ENCODE data around the gene PHIP.

Gene PHIP

GRCh38 chr6:79031821-79032590 is 46.0 kb downstream of the PHIP start:
- H3K27ac ChIP-seq (ENCODE audit: low read depth, low read length, poor library complexity, severe bottlenecking) = no peak overlapping the region
- H4K20me1 ChIP-seq (ENCODE audit: insufficient read depth, low read length) = no peaks in the 10 kb centered on the region
- no peak overlapping the region for H2AFZ ChIP-seq (ENCODE audit: low read length)
- H3K36me3 ChIP-seq (ENCODE audit: insufficient read depth, low read length) = peaks cover 77% of the 10 kb centered on the region; the same call in 1 of the 2 replicates
- H3K4me3 ChIP-seq (ENCODE audit: low read depth, low read length, poor library complexity, severe bottlenecking) = no peak overlapping the region
- H3K9me3 ChIP-seq (ENCODE audit: low read length) = no peaks in the 10 kb centered on the region
- no peaks in the 10 kb centered on the region for H3K4me1 ChIP-seq (ENCODE audit: insufficient read depth, low read length, severe bottlenecking)
- H3K4me2 ChIP-seq (ENCODE audit: low read length) = no peak overlapping the region
- H3K79me2 ChIP-seq (ENCODE audit: insufficient read depth, low read length) = peaks cover 22% of the 10 kb centered on the region
- H3F3A ChIP-seq (ENCODE audit: insufficient read depth, low read length) = no peaks in the 10 kb centered on the region
- H3K9me2 ChIP-seq (ENCODE audit: low read depth, low read length) = no peaks in the 10 kb centered on the region
- TF ChIP-seq EZH2 (IDR thresholded peaks at IDR 0.05; ENCODE audit: borderline replicate concordance, low read length) = no peak
- TF ChIP-seq, protein P1, sequence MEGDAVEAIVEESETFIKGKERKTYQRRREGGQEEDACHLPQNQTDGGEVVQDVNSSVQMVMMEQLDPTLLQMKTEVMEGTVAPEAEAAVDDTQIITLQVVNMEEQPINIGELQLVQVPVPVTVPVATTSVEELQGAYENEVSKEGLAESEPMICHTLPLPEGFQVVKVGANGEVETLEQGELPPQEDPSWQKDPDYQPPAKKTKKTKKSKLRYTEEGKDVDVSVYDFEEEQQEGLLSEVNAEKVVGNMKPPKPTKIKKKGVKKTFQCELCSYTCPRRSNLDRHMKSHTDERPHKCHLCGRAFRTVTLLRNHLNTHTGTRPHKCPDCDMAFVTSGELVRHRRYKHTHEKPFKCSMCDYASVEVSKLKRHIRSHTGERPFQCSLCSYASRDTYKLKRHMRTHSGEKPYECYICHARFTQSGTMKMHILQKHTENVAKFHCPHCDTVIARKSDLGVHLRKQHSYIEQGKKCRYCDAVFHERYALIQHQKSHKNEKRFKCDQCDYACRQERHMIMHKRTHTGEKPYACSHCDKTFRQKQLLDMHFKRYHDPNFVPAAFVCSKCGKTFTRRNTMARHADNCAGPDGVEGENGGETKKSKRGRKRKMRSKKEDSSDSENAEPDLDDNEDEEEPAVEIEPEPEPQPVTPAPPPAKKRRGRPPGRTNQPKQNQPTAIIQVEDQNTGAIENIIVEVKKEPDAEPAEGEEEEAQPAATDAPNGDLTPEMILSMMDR (IDR thresholded peaks at IDR 0.05; ENCODE audit: low read length) = no peak
- no peaks in the 10 kb centered on the region for H3K27me3 ChIP-seq (ENCODE audit: insufficient read depth, low read length)
- H3K9ac ChIP-seq (ENCODE audit: low read length) = no peak overlapping the region

DNA sequence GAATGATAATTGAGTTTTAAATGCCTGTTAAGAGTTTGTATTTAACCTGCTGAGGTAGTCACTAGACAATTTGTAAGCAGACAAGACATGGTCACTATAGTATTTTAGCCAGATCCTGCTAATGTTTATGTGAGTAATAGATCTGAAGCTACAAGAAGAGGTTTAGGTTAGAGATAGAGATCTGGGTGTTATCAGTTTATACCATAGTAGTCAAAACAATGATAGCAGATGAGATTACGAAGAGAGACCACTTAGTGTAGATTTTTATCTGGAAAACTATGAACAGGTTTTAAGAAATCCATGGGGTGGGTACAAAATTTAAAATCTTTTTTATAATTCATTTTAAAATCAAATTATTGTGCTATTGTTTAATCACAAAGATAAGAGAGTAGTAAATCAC is 47.5 kb downstream of the PHIP start:
- Histone ChIP-seq H2AFZ (ENCODE audit: low read length) (no peak overlapping the region), H3F3A (ENCODE audit: insufficient read depth, low read length) (no peaks in the 10 kb centered on the region), H3K27me3 (ENCODE audit: insufficient read depth, low read length) (no peaks in the 10 kb centered on the region), H3K9ac (ENCODE audit: low read length) (no peak overlapping the region), H3K4me2 (ENCODE audit: low read length) (no peak overlapping the region), H4K20me1 (ENCODE audit: insufficient read depth, low read length) (no peaks in the 10 kb centered on the region), H3K9me3 (ENCODE audit: low read length) (no peaks in the 10 kb centered on the region), H3K36me3 (ENCODE audit: insufficient read depth, low read length) (peaks cover 73% of the 10 kb centered on the region; the same call in 1 of the 2 replicates), H3K27ac (ENCODE audit: low read depth, low read length, poor library complexity, severe bottlenecking) (no peak overlapping the region), H3K9me2 (ENCODE audit: low read depth, low read length) (no peaks in the 10 kb centered on the region), H3K79me2 (ENCODE audit: insufficient read depth, low read length) (peaks cover 19% of the 10 kb centered on the region), H3K4me3 (ENCODE audit: low read depth, low read length, poor library complexity, severe bottlenecking) (no peak overlapping the region), H3K4me1 (ENCODE audit: insufficient read depth, low read length, severe bottlenecking) (no peaks in the 10 kb centered on the region)
- TF ChIP-seq, protein P1 (IDR thresholded peaks at IDR 0.05; ENCODE audit: low read length) = no peak
- TF ChIP-seq EZH2 (IDR thresholded peaks at IDR 0.05; ENCODE audit: borderline replicate concordance, low read length) = no peak

DNA sequence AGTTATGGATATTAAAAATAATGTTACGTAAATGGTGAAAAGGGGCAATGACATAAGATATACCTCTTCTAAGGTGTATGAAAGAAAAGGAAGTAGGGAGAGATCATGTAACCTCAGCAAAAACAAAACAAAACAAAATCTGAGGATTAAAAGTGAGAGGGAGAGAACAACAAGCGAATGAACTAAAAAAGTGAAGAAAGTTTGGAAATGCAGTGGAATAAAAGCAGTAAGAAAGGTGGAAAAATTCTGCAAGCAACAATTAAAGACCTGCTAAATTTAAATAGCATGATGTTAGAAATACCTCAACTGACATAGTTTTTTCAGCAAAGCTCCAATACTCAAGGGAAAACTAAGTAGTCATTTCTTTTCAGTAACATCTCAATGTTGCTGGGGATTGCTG is 48.0 kb downstream of the PHIP start:
- TF ChIP-seq EZH2 (IDR thresholded peaks at IDR 0.05; ENCODE audit: borderline replicate concordance, low read length) = no peak
- TF ChIP-seq, protein P1 (IDR thresholded peaks at IDR 0.05; ENCODE audit: low read length) = no peak
- Histone ChIP-seq H3K79me2 (ENCODE audit: insufficient read depth, low read length) (peaks cover 15% of the 10 kb centered on the region), H4K20me1 (ENCODE audit: insufficient read depth, low read length) (no peaks in the 10 kb centered on the region)

More for the DNA sequence above, 48.0 kb downstream of the PHIP start:
- H3K9me2 ChIP-seq (ENCODE audit: low read depth, low read length) = no peaks in the 10 kb centered on the region
- no peaks in the 10 kb centered on the region for H3K9me3 ChIP-seq (ENCODE audit: low read length)
- H3K4me2 ChIP-seq (ENCODE audit: low read length) = no peak overlapping the region
- H3K27me3 ChIP-seq (ENCODE audit: insufficient read depth, low read length) = no peaks in the 10 kb centered on the region
- H3K9ac ChIP-seq (ENCODE audit: low read length) = no peak overlapping the region
- no peaks in the 10 kb centered on the region for H3F3A ChIP-seq (ENCODE audit: insufficient read depth, low read length)
- no peaks in the 10 kb centered on the region for H3K4me1 ChIP-seq (ENCODE audit: insufficient read depth, low read length, severe bottlenecking)
- H3K4me3 ChIP-seq (ENCODE audit: low read depth, low read length, poor library complexity, severe bottlenecking) = no peak overlapping the region
- H3K27ac ChIP-seq (ENCODE audit: low read depth, low read length, poor library complexity, severe bottlenecking) = no peak overlapping the region
- H3K36me3 ChIP-seq (ENCODE audit: insufficient read depth, low read length) = peaks cover 75% of the 10 kb centered on the region
- H2AFZ ChIP-seq (ENCODE audit: low read length) = no peak overlapping the region
